Lower leg skin (tissue), 3 donors: ENCODE results near the gene SCD5.

Source experiments
- POLR2A ChIP-seq, 2 donors: fragments of 450-650 bp; IDR thresholded peaks; one replicate each; pipeline ENCODE4 v1.6.1; 2016 to 2017; ENCODE audit warnings: antibody characterized with exemption in 2 of 2, mild to moderate bottlenecking in 1 of 2, moderate library complexity in 1 of 2
- TF ChIP-seq, protein P1 (sequence below), 3 donors: fragments of 450-650 bp; IDR thresholded peaks; one replicate each; pipeline ENCODE4 v1.5.1; 2016; ENCODE audit warnings: antibody characterized with exemption in 3 of 3, mild to moderate bottlenecking in 3 of 3, moderate library complexity in 2 of 3

DNA sequence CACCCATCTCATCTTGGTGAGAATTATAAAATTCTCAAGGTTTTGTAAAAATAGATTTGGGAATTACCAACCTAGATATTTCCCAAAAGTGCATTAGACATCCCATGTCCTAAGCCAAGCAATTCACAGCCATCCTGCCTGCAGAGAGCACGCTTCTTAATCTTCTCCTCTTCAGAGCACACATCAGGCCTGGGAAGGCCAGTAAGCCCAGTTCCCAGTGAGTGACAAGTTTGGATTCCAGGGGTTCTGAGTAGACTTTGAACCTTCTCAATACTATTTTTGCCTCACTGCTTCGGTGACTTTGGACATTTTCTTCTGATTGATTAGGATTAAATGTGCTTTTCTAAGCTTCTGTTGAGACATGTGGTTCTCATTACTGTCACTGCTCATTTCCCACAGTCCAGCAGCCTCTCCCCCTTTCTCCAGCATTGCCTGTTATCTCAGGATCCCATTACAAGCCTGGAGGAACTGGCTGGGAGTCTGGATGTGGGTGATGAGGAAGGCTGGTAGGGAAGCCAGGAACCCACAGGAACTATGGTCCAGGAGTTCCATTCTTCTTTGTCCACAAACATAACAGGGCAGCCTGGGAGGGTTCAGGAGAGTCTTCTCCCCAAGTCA is 180.4 kb downstream of the SCD5 start:
- TF ChIP-seq, protein P1, sequence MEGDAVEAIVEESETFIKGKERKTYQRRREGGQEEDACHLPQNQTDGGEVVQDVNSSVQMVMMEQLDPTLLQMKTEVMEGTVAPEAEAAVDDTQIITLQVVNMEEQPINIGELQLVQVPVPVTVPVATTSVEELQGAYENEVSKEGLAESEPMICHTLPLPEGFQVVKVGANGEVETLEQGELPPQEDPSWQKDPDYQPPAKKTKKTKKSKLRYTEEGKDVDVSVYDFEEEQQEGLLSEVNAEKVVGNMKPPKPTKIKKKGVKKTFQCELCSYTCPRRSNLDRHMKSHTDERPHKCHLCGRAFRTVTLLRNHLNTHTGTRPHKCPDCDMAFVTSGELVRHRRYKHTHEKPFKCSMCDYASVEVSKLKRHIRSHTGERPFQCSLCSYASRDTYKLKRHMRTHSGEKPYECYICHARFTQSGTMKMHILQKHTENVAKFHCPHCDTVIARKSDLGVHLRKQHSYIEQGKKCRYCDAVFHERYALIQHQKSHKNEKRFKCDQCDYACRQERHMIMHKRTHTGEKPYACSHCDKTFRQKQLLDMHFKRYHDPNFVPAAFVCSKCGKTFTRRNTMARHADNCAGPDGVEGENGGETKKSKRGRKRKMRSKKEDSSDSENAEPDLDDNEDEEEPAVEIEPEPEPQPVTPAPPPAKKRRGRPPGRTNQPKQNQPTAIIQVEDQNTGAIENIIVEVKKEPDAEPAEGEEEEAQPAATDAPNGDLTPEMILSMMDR (IDR thresholded peaks at IDR 0.05): no peak
- TF ChIP-seq POLR2A (IDR thresholded peaks at IDR 0.05): no peak
